HepG2 (cell line): Measurements from ENCODE around the gene ZSCAN21. TPM values are rescaled to one million over a fixed set of nuclear protein-coding genes. Genes with fewer than 3 reads are reported as not detected.
A peak's percentile ranks its signal among the peaks of the same experiment; 100 is the strongest.

ENCODE experiments used
- ERF ChIP-seq: IDR thresholded peaks from 2 replicates; pipeline ENCODE4 v1.6.1; 2018; ENCODE audit warnings: missing biosample characterization, missing genetic modification reagents
- FOXA3 ChIP-seq: IDR thresholded peaks from 2 replicates; pipeline ENCODE4 v1.6.1; 2016; ENCODE audit warnings: missing genetic modification reagents, missing compliant biosample characterization
- FOXO4 ChIP-seq: sonication (generic); formaldehyde crosslinking; conservative IDR thresholded peaks from 2 replicates; pipeline ENCODE4 v1.8.1; 2023; ENCODE audit warnings: missing genetic modification reagents
- GMEB1 ChIP-seq: sonication (generic); formaldehyde crosslinking; IDR thresholded peaks from 2 replicates; pipeline ENCODE4 v1.5.1; 2020; ENCODE audit warnings: missing genetic modification reagents, mild to moderate bottlenecking, borderline replicate concordance
- HMG20A ChIP-seq: IDR thresholded peaks from 2 replicates; pipeline ENCODE4 v1.6.1; 2016; ENCODE audit warnings: borderline replicate concordance
- IKZF5 ChIP-seq: IDR thresholded peaks from 2 replicates; pipeline ENCODE4 v1.6.1; 2018; ENCODE audit warnings: missing genetic modification reagents, mild to moderate bottlenecking, missing compliant biosample characterization
- RORA ChIP-seq: sonication (generic); formaldehyde crosslinking; IDR thresholded peaks from 2 replicates; pipeline ENCODE4 v1.5.0; 2020; ENCODE audit warnings: mild to moderate bottlenecking, missing genetic modification reagents, moderate library complexity
- SMYD3 ChIP-seq: sonication (generic); formaldehyde crosslinking; IDR thresholded peaks from 2 replicates; pipeline ENCODE4 v1.8.1; 2023; ENCODE audit warnings: mild to moderate bottlenecking, missing genetic modification reagents
- TAF15 ChIP-seq: fragments of 200-400 bp; formaldehyde crosslinking; IDR thresholded peaks from one replicate; pipeline ENCODE4 v1.6.1; 2018; ENCODE audit warnings: mild to moderate bottlenecking, low read depth, low read length; ENCODE audit not compliant: poor library complexity, severe bottlenecking
- TBL1XR1 ChIP-seq: fragments of 150-350 bp; IDR thresholded peaks from 2 replicates; pipeline ENCODE4 v1.6.1; 2014; ENCODE audit warnings: borderline replicate concordance, low read length; ENCODE audit not compliant: partially characterized antibody
- TCF7 ChIP-seq: sonication (generic); IDR thresholded peaks from 2 replicates; pipeline ENCODE4 v1.6.1; 2016; ENCODE audit warnings: antibody characterized with exemption, low read depth
- ZNF362 ChIP-seq: sonication (generic); formaldehyde crosslinking; IDR thresholded peaks from 2 replicates; pipeline ENCODE4 v1.4.0; 2020; ENCODE audit warnings: missing genetic modification reagents, mild to moderate bottlenecking, borderline replicate concordance
- ZNF558 ChIP-seq: sonication (generic); formaldehyde crosslinking; IDR thresholded peaks from 2 replicates; pipeline ENCODE4 v1.9.0; 2022; ENCODE audit warnings: mild to moderate bottlenecking, missing genetic modification reagents, borderline replicate concordance
- ZNF646 ChIP-seq: sonication (generic); formaldehyde crosslinking; IDR thresholded peaks from 2 replicates; pipeline ENCODE4 v1.9.0; 2021; ENCODE audit warnings: mild to moderate bottlenecking, missing genetic modification reagents
- ZNF691 ChIP-seq: sonication (generic); formaldehyde crosslinking; IDR thresholded peaks from 2 replicates; pipeline ENCODE4 v1.4.0; 2020; ENCODE audit warnings: missing genetic modification reagents, low read depth, mild to moderate bottlenecking, borderline replicate concordance
- ZNF790 ChIP-seq: sonication (generic); formaldehyde crosslinking; IDR thresholded peaks from 2 replicates; pipeline ENCODE4 v1.8.0; 2022; ENCODE audit warnings: missing genetic modification reagents, mild to moderate bottlenecking, borderline replicate concordance
- polyA plus RNA-seq, 8 experiments: library from polyadenylated mRNA; depleted of rRNA in 3 of 8; stranded (reverse) in 7 of 8; unstranded in 1 of 8; fragments of >200 nt; fragmentation: Illumina TruSeq in 4 of 8; extraction: Trizol in 4 of 8; gene quantifications; 2 replicates each; pipeline versions ENCODE4 v1.2.1 to v1.2.3, GENCODE V29; 2011 to 2016; ENCODE audit warnings: low read depth in 4 of 8, missing spikeins in 1 of 8, mixed read lengths in 1 of 8; ENCODE audit not compliant: insufficient read depth in 1 of 8
- total RNA-seq, 5 experiments: library from RNA; depleted of rRNA; stranded (reverse); fragments of >200 nt; fragmentation: Illumina TruSeq; extraction: Trizol; gene quantifications; 2 replicates each; pipeline ENCODE4 v1.2.3, GENCODE V29; 2016; ENCODE audit warnings: low read depth in 1 of 5

ZSCAN21 gene
- total and polyA plus RNA-seq, 2 of the 13 experiments (the other 11 are each of a cell fraction or from before 2014, with no cell fraction given) = 7.0 to 10.0 TPM

GRCh38 chr7:100079024-100079560 is 29.5 kb downstream of the ZSCAN21 start (continued):
- TF ChIP-seq FOXO4 (CRISPR knock-in tag) = no peak
- TF ChIP-seq GMEB1 = 0 out of 2 replicates have a peak, but pooled peaks have one; percentile 13
- TF ChIP-seq FOXA3 = peak; percentile 86
- no peak for TF ChIP-seq ZNF646
- peak; percentile 50 for TF ChIP-seq TBL1XR1
- no peak for TF ChIP-seq ERF
- TF ChIP-seq RORA (CRISPR knock-in tag) = no peak
- no peak for TF ChIP-seq SMYD3 (CRISPR knock-in tag)
- no peak for TF ChIP-seq TAF15
- TF ChIP-seq ZNF558 (CRISPR knock-in tag) = no peak
- TF ChIP-seq IKZF5 (CRISPR knock-in tag) = no peak
- TF ChIP-seq ZNF790 (CRISPR knock-in tag) = no peak
- no peak for TF ChIP-seq TCF7
- no peak for TF ChIP-seq ZNF362 (CRISPR knock-in tag)
- peak; percentile 40; the same call in 1 of the 2 replicates for TF ChIP-seq HMG20A
- TF ChIP-seq ZNF691 = no peak
